HL-60 (cell line): ENCODE data around the gene LYAR.

Experiments used
- CTCF ChIP-seq: IDR thresholded peaks from one replicate; pipeline ENCODE4 v1.5.1; 2011; ENCODE audit warnings: low read length, control low read depth, inconsistent platforms; ENCODE audit not compliant: insufficient read depth
- POLR2AphosphoS5 ChIP-seq: IDR thresholded peaks from 2 replicates; pipeline ENCODE4 v1.6.1; 2012; ENCODE audit warnings: low read depth
- SPI1 ChIP-seq: IDR thresholded peaks from 2 replicates; pipeline ENCODE4 v1.6.1; 2012; ENCODE audit warnings: low read depth, mild to moderate bottlenecking, borderline replicate concordance

- TF ChIP-seq CTCF (no peak), POLR2AphosphoS5 (no peak), SPI1 (no peak)
Measured at GRCh38 chr4:4249866-4250265, 40.1 kb downstream of the LYAR start.
